ENCODE measurements around the gene SAMD8.
"Not testable (repeated sequence)": the region's sequence is repeated elsewhere in the genome, so short reads cannot be mapped to it uniquely, and the experiment has no call there.

Gene SAMD8

GRCh38 chr10:75108684-75109458, 2.6 kb upstream of the SAMD8 start:
- no peak overlapping the region for H3K4me3 ChIP-seq (ENCODE audit: low read length in 2 of 2)
- no peak overlapping the region for H3K27ac ChIP-seq (ENCODE audit: low read length)

DNA sequence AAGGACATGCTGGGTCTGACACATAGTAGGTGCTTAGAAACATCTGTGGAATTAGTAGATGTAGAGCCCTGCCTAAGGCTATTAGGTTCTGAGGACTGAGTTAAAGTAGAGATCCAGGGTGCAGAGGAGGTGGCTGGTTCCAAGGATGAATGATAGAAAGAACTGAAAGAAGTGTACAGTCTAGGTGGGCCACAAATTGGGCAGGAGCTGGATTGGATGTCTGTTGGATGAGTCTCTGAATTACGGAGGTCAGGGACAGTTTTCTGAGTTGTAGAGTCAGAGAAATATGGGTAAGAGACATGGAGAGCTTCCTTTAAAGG, 2.0 kb upstream of the SAMD8 start:
- H3K9me3 ChIP-seq (ENCODE audit: control insufficient read depth in 2 of 2, low read length in 2 of 2), result no peaks in the 10 kb centered on the region
- no peak overlapping the region for H3K27ac ChIP-seq (ENCODE audit: low read length)
- H3K4me3 ChIP-seq (ENCODE audit: low read length in 2 of 2), result no peak overlapping the region
- H3K9ac ChIP-seq (ENCODE audit: low read length in 2 of 2), result no peak overlapping the region
- H3K36me3 ChIP-seq (ENCODE audit: control insufficient read depth in 2 of 2, insufficient read depth in 2 of 2, low read length in 2 of 2), result no peaks in the 10 kb centered on the region
- H3K4me1 ChIP-seq (ENCODE audit: control insufficient read depth, insufficient read depth, low read length), result peaks cover 14% of the 10 kb centered on the region
- H3K27me3 ChIP-seq (ENCODE audit: control insufficient read depth in 1 of 2, insufficient read depth in 2 of 2, low read length in 2 of 2), result no peaks in the 10 kb centered on the region

More at GRCh38 chr10:75108684-75109458, 2.6 kb upstream of the SAMD8 start:
- H3K9ac ChIP-seq (ENCODE audit: low read length in 2 of 2), result no peak overlapping the region
- no peaks in the 10 kb centered on the region for H3K27me3 ChIP-seq (ENCODE audit: control insufficient read depth in 1 of 2, insufficient read depth in 2 of 2, low read length in 2 of 2)
- H3K9me3 ChIP-seq (ENCODE audit: control insufficient read depth in 2 of 2, low read length in 2 of 2), result no peaks in the 10 kb centered on the region
- peaks cover 14% of the 10 kb centered on the region for H3K4me1 ChIP-seq (ENCODE audit: control insufficient read depth, insufficient read depth, low read length)
- no peaks in the 10 kb centered on the region for H3K36me3 ChIP-seq (ENCODE audit: control insufficient read depth in 2 of 2, insufficient read depth in 2 of 2, low read length in 2 of 2)

- peaks cover 14% of the 10 kb centered on the region for H3K4me1 ChIP-seq (ENCODE audit: control insufficient read depth, insufficient read depth, low read length)
- no peaks in the 10 kb centered on the region for H3K27me3 ChIP-seq (ENCODE audit: control insufficient read depth in 1 of 2, insufficient read depth in 2 of 2, low read length in 2 of 2)
- H3K27ac ChIP-seq (ENCODE audit: low read length), result peak overlapping the region; percentile 96
- peak overlapping the region; percentile 29 to 96 for H3K9ac ChIP-seq (ENCODE audit: low read length in 2 of 2)
- no peaks in the 10 kb centered on the region for H3K36me3 ChIP-seq (ENCODE audit: control insufficient read depth in 2 of 2, insufficient read depth in 2 of 2, low read length in 2 of 2)
- H3K9me3 ChIP-seq (ENCODE audit: control insufficient read depth in 2 of 2, low read length in 2 of 2), result no peaks in the 10 kb centered on the region
- peak overlapping the region in 1 of 2 donors; percentile 93 for H3K4me3 ChIP-seq (ENCODE audit: low read length in 2 of 2)
These were observed 1.3 kb upstream of the SAMD8 start for GRCh38 chr10:75110006-75110632.

DNA sequence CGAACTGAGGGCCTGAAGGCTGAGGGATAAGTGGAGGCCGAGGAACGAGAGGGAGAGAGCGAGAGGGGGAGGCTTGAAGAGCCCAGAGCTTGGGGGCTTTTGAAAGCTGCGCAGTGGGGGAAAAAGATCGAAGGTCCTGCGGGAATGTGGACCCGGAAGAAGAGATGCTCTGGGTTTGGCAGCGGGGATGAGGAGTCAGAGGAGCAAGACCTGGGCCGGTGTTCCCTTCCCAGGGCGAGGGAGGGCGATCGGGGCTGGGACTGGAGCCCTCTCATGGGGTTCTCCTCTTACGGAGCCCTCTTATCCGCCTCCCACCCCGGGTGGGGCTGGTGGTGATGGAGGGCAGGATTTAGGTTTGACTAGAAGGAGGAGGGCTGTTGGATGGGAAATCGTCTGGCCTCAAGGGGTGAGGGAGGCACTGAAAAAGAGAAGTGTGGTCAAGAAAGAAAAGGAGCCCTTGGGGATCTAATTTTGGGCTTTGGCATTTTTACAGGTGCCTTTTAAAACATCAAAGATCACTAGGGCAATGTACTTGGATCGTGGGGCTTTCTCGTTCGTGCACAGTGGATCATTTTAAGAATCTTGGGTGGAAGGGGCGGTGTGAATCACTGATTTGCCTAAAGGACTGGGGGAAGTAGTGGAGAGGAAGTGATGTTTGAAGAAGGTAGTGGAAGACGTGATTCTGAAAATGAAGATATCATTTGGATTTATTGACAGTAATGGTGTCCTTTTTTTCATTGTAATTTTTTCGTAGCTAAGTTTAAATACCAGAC, 637 bp downstream of the SAMD8 start:
- Histone ChIP-seq H3K9me3 (ENCODE audit: control insufficient read depth in 2 of 2, low read length in 2 of 2) (no peaks in the 10 kb centered on the region), H3K4me1 (ENCODE audit: control insufficient read depth, insufficient read depth, low read length) (peaks cover 14% of the 10 kb centered on the region), H3K27me3 (ENCODE audit: control insufficient read depth in 1 of 2, insufficient read depth in 2 of 2, low read length in 2 of 2) (no peaks in the 10 kb centered on the region), H3K4me3 (ENCODE audit: low read length in 2 of 2) (peak overlapping the region; percentile 93 to 98), H3K36me3 (ENCODE audit: control insufficient read depth in 2 of 2, insufficient read depth in 2 of 2, low read length in 2 of 2) (no peaks in the 10 kb centered on the region), H3K9ac (ENCODE audit: low read length in 2 of 2) (peak overlapping the region; percentile 96), H3K27ac (ENCODE audit: low read length) (peak overlapping the region; percentile 96)

DNA sequence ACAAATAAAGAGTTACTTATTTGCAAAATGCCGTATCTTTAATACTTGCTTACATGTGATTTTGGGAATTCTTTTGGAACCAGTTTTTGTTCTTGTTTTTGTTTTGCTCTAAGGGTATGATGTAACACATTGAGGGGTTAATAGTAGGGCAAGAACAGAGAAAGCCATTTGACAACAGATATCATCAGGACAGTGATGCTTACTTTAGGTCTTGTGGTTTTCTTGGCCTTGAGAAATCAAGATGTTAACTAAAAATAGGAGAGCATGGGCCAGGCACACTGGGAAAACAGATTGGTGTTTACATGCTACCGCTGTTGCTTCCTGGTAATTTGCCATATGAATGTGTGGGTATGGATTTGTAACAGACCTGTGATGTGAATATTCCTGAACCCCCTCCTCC, 3.7 kb downstream of the SAMD8 start:
- H3K27ac ChIP-seq (ENCODE audit: low read length), result no peak overlapping the region
- no peaks in the 10 kb centered on the region for H3K36me3 ChIP-seq (ENCODE audit: control insufficient read depth in 2 of 2, insufficient read depth in 2 of 2, low read length in 2 of 2)
- no peak overlapping the region for H3K4me3 ChIP-seq (ENCODE audit: low read length in 2 of 2)
- H3K9me3 ChIP-seq (ENCODE audit: control insufficient read depth in 2 of 2, low read length in 2 of 2), result no peaks in the 10 kb centered on the region
- H3K27me3 ChIP-seq (ENCODE audit: control insufficient read depth in 1 of 2, insufficient read depth in 2 of 2, low read length in 2 of 2), result no peaks in the 10 kb centered on the region
- H3K9ac ChIP-seq (ENCODE audit: low read length in 2 of 2), result no peak overlapping the region
- peaks cover 12% of the 10 kb centered on the region for H3K4me1 ChIP-seq (ENCODE audit: control insufficient read depth, insufficient read depth, low read length)

DNA sequence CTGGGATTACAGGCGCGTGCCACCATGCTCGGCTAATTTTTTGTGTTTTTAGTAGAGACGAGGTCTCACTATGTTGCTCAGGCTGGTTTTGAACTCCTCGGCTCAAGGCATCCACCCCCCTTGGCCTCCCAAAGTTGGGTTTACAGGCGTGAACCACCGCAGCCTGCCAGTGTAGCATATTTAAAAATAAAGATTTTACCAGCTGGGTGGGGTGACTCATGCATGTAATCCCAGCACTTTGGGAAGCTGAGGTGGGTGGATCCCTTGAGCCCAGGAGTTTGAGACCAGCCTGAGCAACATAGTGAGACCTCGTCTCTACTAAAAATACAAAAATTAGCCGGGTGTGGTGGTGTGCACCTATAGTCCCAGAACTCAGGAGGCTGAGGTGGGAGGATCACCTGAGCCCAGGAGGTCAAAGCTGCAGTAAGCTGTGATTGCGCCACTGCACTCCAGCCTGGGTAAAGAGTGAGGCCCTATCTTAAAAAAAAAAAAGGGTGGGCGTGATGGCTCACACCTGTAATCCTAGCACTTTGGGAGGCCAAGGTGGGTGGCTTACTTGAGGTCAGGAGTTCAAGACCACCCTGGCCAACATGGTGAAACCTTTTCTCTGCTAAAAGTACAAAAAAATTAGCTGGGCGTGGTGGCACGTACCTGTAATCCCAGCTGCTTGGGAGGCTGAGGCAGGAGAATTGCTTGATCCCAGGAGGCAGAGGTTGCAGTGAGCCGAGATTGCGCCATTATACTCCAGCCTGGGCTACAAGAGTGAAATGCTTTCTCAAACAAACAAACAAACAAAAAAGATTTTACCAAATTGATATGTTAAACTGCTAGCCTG, 5.7 kb downstream of the SAMD8 start:
- not testable (repeated sequence) for H3K4me3 ChIP-seq (ENCODE audit: low read length in 2 of 2); H3K9ac ChIP-seq (ENCODE audit: low read length in 2 of 2); H3K27ac ChIP-seq (ENCODE audit: low read length)

DNA sequence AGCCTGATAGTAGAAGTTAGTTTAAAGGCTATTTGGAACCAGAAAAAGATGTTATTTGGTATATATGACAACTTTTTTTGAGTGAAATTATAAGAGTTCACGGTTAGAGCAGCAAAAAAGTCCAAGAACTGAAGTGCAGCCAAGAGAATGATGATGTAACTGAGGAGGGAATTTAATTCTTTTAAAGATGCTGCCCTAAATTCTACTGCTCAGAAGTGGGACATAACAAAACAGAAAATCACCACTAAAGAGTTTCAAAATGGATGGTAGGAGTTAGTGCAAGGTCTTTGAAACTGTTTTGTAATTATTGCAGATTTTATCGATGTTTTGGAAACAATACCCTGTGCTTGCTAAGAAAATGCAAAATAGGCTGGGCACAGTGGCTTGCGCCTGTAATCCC, 6.5 kb downstream of the SAMD8 start:
- Histone ChIP-seq H3K4me1 (ENCODE audit: control insufficient read depth, insufficient read depth, low read length) (no peaks in the 10 kb centered on the region), H3K27ac (ENCODE audit: low read length) (no peak overlapping the region)

More for the DNA sequence above, 5.7 kb downstream of the SAMD8 start:
- not testable (repeated sequence) for H3K36me3 ChIP-seq (ENCODE audit: control insufficient read depth in 2 of 2, insufficient read depth in 2 of 2, low read length in 2 of 2); H3K4me1 ChIP-seq (ENCODE audit: control insufficient read depth, insufficient read depth, low read length); H3K9me3 ChIP-seq (ENCODE audit: control insufficient read depth in 2 of 2, low read length in 2 of 2); H3K27me3 ChIP-seq (ENCODE audit: control insufficient read depth in 1 of 2, insufficient read depth in 2 of 2, low read length in 2 of 2)

GRCh38 chr10:75119444-75120066, 8.1 kb downstream of the SAMD8 start:
- not testable (repeated sequence) for H3K36me3 ChIP-seq (ENCODE audit: control insufficient read depth in 2 of 2, insufficient read depth in 2 of 2, low read length in 2 of 2); H3K27me3 ChIP-seq (ENCODE audit: control insufficient read depth in 1 of 2, insufficient read depth in 2 of 2, low read length in 2 of 2); H3K27ac ChIP-seq (ENCODE audit: low read length); H3K9me3 ChIP-seq (ENCODE audit: control insufficient read depth in 2 of 2, low read length in 2 of 2); H3K4me3 ChIP-seq (ENCODE audit: low read length in 2 of 2); H3K9ac ChIP-seq (ENCODE audit: low read length in 2 of 2); H3K4me1 ChIP-seq (ENCODE audit: control insufficient read depth, insufficient read depth, low read length)

More for the DNA sequence above, 6.5 kb downstream of the SAMD8 start:
- Histone ChIP-seq H3K9me3 (ENCODE audit: control insufficient read depth in 2 of 2, low read length in 2 of 2) (no peaks in the 10 kb centered on the region), H3K4me3 (ENCODE audit: low read length in 2 of 2) (no peak overlapping the region), H3K27me3 (ENCODE audit: control insufficient read depth in 1 of 2, insufficient read depth in 2 of 2, low read length in 2 of 2) (no peaks in the 10 kb centered on the region), H3K9ac (ENCODE audit: low read length in 2 of 2) (no peak overlapping the region), H3K36me3 (ENCODE audit: control insufficient read depth in 2 of 2, insufficient read depth in 2 of 2, low read length in 2 of 2) (no peaks in the 10 kb centered on the region)

DNA sequence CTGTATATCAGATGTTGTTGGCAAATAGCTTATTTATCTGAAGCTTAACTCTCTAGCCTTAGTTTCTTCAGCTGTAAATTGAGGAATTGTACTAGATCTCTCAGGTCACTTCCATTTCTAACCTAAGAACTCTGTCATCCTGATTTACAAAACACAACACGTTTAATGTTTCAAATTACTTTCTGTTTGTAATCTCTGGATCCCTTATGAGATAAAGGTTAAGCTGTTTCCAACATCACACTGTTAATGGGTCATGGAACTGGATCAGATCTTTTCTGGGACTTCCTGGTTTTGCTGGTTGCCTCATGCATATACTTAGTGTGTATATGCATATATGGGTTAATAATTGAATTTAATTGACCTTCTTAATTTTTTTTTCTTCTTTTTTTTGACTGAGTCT, 9.9 kb downstream of the SAMD8 start:
- Histone ChIP-seq H3K36me3 (ENCODE audit: control insufficient read depth in 2 of 2, insufficient read depth in 2 of 2, low read length in 2 of 2) (peaks cover 2 to 5% of the 10 kb centered on the region in 2 donors), H3K9me3 (ENCODE audit: control insufficient read depth in 2 of 2, low read length in 2 of 2) (no peaks in the 10 kb centered on the region), H3K4me3 (ENCODE audit: low read length in 2 of 2) (no peak overlapping the region), H3K4me1 (ENCODE audit: control insufficient read depth, insufficient read depth, low read length) (no peaks in the 10 kb centered on the region), H3K9ac (ENCODE audit: low read length in 2 of 2) (no peak overlapping the region), H3K27me3 (ENCODE audit: control insufficient read depth in 1 of 2, insufficient read depth in 2 of 2, low read length in 2 of 2) (no peaks in the 10 kb centered on the region), H3K27ac (ENCODE audit: low read length) (no peak overlapping the region)

DNA sequence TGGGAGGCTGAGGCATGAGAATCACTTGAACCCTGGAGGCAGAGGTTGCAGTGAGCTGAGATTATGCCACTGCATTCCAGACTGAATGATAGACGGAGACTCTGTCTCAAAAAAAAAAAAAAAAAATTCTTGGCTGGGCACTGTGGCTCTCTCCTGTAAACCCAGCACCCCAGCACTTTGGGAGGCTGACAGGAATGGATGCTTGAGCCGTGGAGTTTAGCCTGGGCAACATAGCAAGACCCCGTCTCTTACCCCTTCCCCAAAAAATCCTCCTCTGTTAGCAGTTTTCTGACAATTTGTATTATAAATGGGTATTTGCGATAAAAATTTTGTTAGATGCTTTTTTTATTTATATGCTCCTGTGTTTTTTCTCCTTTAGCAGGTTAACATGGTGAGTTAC, 11.0 kb downstream of the SAMD8 start:
- Histone ChIP-seq H3K9me3 (ENCODE audit: control insufficient read depth in 2 of 2, low read length in 2 of 2) (no peaks in the 10 kb centered on the region), H3K9ac (ENCODE audit: low read length in 2 of 2) (no peak overlapping the region), H3K27ac (ENCODE audit: low read length) (no peak overlapping the region), H3K4me3 (ENCODE audit: low read length in 2 of 2) (no peak overlapping the region), H3K36me3 (ENCODE audit: control insufficient read depth in 2 of 2, insufficient read depth in 2 of 2, low read length in 2 of 2) (peaks cover 2 to 5% of the 10 kb centered on the region in 2 donors), H3K27me3 (ENCODE audit: control insufficient read depth in 1 of 2, insufficient read depth in 2 of 2, low read length in 2 of 2) (no peaks in the 10 kb centered on the region), H3K4me1 (ENCODE audit: control insufficient read depth, insufficient read depth, low read length) (no peaks in the 10 kb centered on the region)
